IPS-NIHi11 (cell line): Measurements from ENCODE around the gene DRD1.
"Not testable (repeated sequence)": the region's sequence is repeated elsewhere in the genome, so short reads cannot be mapped to it uniquely, and the experiment has no call there.

ENCODE experiments used
- DNase-seq: peaks from one replicate; pipeline ENCODE4 v3.0.0; 2012; ENCODE audit warnings: mixed read lengths, low spot score

DRD1 gene

GRCh38 chr5:175467983-175468690 is 24.2 kb upstream of the DRD1 start:
- no peak for DNase-seq

- no peak for DNase-seq
These were observed 22.8 kb upstream of the DRD1 start for GRCh38 chr5:175466700-175467318.

GRCh38 chr5:175465282-175465681 is 21.3 kb upstream of the DRD1 start:
- DNase-seq = no peak

DNA sequence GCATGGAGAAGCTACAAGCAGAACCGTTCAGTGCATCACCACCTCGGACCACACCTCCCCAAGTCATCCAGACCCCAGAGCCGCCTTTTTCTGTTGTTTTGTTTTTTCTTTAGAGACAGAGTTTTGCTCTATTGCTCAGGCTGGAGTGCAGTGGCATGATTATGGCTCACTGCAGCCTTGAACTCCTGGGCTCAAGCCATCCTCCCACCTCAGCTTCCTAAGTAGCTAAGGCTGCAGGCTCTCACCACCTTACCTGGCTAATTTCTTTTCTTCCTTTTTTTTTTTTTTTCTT is 20.9 kb upstream of the DRD1 start:
- DNase-seq = no peak

DNA sequence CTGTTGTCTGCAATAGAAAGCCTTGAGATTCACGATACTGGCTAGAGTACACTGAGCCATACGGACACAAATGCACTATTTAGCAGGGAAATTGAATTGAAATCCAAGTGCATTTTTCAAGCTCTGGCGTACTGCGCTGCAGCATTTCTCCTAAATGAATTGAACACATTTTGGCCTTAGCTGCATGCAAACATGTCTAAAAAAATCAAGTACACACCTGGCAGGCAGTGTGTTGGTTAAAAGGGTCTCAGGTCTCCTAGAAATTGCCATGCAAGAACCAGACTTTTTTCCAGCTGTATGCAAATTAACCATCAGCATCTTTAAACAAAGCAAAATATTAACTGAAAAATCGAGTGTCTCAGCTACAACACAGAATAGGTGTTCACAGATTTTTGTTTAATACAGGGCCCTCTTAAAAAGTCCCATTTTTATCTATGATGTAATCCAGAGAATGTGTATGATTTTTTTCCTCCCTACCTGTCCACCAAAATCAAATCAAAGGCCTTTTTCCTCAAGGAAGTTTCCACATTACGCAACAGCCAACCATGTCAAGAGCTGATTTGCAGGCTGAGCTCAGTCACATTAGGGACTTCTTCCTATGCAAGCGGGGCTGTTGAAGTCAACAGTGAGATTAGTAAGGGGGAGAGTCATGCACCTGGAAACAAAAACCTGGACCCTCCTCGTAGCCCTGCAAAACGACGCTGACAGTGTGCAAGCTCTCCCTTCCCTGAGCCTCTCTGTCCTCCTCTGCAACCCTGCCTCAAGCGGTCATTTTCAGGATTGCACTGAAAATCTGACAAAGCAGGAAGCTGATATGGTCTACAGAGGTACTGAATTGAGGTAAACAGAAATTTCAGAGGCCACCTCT is 20.3 kb upstream of the DRD1 start:
- peak; percentile 71 for DNase-seq

- DNase-seq = no peak
These were observed 19.7 kb upstream of the DRD1 start for GRCh38 chr5:175463641-175464040.

- no peak for DNase-seq
These were observed 17.4 kb upstream of the DRD1 start for GRCh38 chr5:175461370-175461769.

DNA sequence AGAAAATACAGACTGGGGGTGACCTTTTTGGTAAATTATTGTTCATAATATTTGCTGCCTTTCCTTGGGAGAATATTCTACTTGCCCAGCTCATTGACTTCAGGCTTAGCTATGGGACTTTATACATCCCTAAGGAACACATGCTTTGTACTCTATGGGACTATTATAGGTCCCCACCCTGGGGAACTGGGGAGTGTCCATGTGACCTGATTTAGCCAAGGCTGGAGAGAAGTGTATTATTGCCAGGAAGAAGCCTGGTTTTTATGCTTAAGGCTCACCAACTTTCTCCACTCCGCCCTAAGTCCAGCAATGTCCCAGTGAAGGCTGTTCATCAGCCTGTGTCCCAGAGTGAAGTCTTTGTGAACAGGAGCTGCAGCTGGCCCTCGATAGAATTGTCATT is 16.6 kb upstream of the DRD1 start:
- DNase-seq = no peak

- DNase-seq = no peak
These were observed 16.1 kb upstream of the DRD1 start for GRCh38 chr5:175460126-175460525.

DNA sequence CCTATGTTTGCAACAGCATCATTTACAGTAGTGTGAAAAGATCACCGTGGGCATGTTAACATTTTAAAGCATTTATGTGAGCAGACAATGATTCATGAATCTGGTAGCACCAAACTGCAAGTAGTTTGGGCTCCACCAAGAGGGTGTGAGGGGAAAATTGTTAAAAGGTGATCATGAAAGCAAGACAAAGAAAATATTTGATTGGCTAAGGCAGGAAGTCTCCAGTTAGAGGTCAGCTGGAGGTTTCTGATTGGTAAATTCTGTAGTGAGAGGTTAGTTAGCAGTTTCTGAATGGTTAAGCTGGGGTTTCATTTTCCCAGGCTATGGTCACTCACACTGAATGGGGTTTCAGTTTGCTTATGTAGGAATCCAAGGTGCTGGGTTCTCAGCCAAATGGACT is 13.5 kb upstream of the DRD1 start:
- no peak for DNase-seq

DNA sequence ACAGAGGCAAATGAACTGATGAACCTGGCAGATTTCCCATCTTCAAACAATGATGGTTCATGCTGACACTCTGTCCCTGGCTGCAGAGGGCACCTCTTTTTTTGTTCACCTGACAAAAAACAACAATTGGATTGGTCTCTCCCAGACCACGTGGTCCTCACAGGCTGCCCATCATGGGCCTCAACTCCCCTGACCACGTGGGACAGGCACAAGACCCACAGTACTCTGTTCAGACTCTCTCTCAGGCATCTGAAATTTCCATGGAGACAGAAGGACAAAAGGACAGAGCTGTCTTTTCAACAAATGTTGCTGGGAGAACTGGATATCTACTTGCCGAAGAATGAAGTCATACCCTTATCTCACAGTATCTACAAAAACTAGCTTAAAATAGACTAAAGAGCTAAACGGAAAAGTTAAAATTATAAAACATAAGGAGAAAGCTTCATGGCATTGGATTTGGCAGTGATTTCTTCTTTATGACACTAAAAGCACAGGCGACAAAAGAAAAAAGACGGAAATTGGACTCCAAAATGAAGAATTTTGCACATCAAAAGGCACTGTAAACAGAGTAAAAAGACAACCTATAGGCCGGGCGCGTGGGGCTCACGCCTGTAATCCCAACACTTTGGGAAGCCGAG is 12.2 kb upstream of the DRD1 start:
- DNase-seq = no peak

DNA sequence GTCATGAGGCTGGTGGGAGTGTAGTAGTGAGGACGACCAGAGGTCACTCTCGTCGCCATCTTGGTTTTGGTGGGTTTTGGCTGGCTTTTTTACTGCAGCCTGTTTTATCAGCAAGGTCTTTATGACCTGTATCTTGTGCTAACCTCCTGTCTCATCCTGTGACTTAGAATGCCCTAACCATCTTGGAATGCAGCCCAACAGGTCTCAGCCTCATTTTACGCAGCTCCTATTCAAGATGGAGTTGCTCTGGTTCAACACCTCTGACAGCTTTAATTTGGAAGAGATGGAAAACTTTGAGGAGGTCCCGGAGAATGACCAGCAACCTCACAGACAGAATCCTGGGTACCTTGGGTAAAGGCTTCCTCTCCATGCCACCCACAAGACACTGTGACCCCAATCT is 10.4 kb upstream of the DRD1 start:
- DNase-seq = not testable (repeated sequence)

- no peak for DNase-seq
These were observed 8.2 kb upstream of the DRD1 start for GRCh38 chr5:175452166-175452565.

- DNase-seq = no peak
These were observed 4.3 kb upstream of the DRD1 start for GRCh38 chr5:175448276-175448675.

- no peak for DNase-seq
These were observed 3.6 kb upstream of the DRD1 start for GRCh38 chr5:175447571-175447970.

DNA sequence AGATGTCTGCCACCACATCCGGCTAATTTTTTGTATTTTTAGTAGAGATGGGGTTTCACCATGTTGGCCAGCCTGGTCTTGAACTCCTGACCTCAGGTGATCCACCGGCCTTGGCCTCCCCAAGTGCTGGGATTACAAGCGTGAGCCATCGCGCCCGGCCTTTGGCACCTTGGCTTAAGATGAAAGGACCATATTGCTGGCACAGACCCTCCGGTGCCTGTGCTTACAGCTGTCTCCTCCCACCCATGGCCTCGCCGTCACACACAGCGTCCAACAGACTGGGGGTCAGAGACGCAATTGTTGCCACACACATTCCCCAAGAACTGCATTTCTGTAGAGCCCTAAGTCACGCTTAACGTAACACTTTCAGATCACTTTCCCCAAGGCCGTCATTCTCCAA is 2.4 kb upstream of the DRD1 start:
- not testable (repeated sequence) for DNase-seq

GRCh38 chr5:175444905-175445456 is 999 bp upstream of the DRD1 start:
- no peak for DNase-seq

- DNase-seq = peak; percentile 29
These were observed 395 bp downstream of the DRD1 start for GRCh38 chr5:175443514-175444059.

- peak; percentile 13 for DNase-seq
These were observed 5.6 kb downstream of the DRD1 start for GRCh38 chr5:175438234-175438857.

- DNase-seq = peak; percentile 11
These were observed 7.6 kb downstream of the DRD1 start for GRCh38 chr5:175436359-175436758.

DNA sequence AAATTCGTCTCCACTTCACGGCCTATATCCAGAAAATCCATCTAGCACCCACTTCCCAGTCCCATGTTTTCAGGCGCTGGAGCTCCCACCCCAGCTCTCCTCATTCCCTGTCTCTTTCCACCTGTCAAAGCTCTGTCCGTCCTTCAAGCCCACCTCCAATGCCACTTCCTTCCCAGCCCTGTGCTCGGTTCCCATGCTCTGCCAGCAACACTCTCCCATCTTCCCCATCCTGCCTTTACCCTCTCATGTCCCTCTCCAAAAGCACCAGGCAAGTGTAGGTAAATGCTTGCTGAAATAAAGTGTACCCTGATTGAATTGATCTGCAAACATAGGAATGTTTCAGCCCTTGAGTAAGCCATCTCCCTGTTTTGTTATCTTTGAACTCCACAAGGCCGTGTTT is 9.2 kb downstream of the DRD1 start:
- no peak for DNase-seq

GRCh38 chr5:175427762-175428161 is 16.2 kb downstream of the DRD1 start:
- no peak for DNase-seq
